Activated CD4-positive, alpha-beta memory T cell treated with anti-CD3 and anti-CD28 coated beads for 36 hours (primary cell): ENCODE results near the gene TENT4A. TPM values are rescaled to one million over a fixed set of nuclear protein-coding genes. Genes with fewer than 3 reads are reported as not detected.

Source experiments
- CTCF ChIA-PET: fragments of 350-600 bp; sonication (Branson Sonifier 250); formaldehyde crosslinking; loops from one replicate; lab custom pipeline; 2021; ENCODE audit warnings: antibody characterized with exemption, inconsistent platforms; lab: Charles Lee
- POLR2A ChIA-PET: fragments of 350-600 bp; sonication (Branson Sonifier 250); formaldehyde crosslinking; loops from one replicate; lab custom pipeline; 2021; ENCODE audit warnings: antibody characterized with exemption; lab: Charles Lee
- DNase-seq: peaks from one replicate; pipeline ENCODE4 v3.0.0-alpha.2; 2020
- H3K27ac Mint-ChIP-seq: one replicate; pipeline ENCODE4 v1.8.0; 2021; ENCODE audit warnings: mixed read lengths
- H3K27me3 Mint-ChIP-seq: one replicate; pipeline ENCODE4 v1.8.0; 2021; ENCODE audit warnings: mixed read lengths
- H3K36me3 Mint-ChIP-seq: one replicate; pipeline ENCODE4 v1.8.0; 2021; ENCODE audit warnings: mixed read lengths
- H3K4me1 Mint-ChIP-seq: one replicate; pipeline ENCODE4 v1.8.0; 2021; ENCODE audit warnings: low read depth, mixed read lengths
- H3K4me3 Mint-ChIP-seq: one replicate; pipeline ENCODE4 v1.8.0; 2021; ENCODE audit warnings: mild to moderate bottlenecking, mixed read lengths
- H3K9me3 Mint-ChIP-seq: one replicate; pipeline ENCODE4 v1.8.0; 2021; ENCODE audit warnings: mixed read lengths
- intact Hi-C: fragments of 100-400 bp; cut with micrococcal nuclease; formaldehyde crosslinking; loops from one replicate; pipeline ENCODE4 v1.15.1; 2023
- total RNA-seq, 2 experiments: library from RNA; stranded (reverse); gene quantifications; one replicate each; pipeline ENCODE4 v1.2.3, GENCODE V29; 2021

Gene TENT4A
- total RNA-seq, 2 experiments from 2014 or later = 26.6 to 29.2 TPM

- intact Hi-C loops = no loop called here
- Mint-ChIP-seq H3K4me1 (no peaks in the 10 kb centered on the region), H3K36me3 (peaks cover 30% of the 10 kb centered on the region), H3K27me3 (no peaks in the 10 kb centered on the region), H3K27ac (no peak overlapping the region), H3K4me3 (no peak overlapping the region), H3K9me3 (no peaks in the 10 kb centered on the region)
- no peak for DNase-seq
- POLR2A ChIA-PET = no interaction called here
- CTCF ChIA-PET = no interaction called here
Measured at GRCh38 chr5:6758236-6758635, 45.0 kb downstream of the TENT4A start.

GRCh38 chr5:6758706-6759105 lies 45.5 kb downstream of the TENT4A start:
- peaks cover 27% of the 10 kb centered on the region for H3K36me3 Mint-ChIP-seq
- intact Hi-C loops = no loop called here
- no peak for DNase-seq
- no peaks in the 10 kb centered on the region for H3K9me3 Mint-ChIP-seq
- CTCF ChIA-PET = no interaction called here
- POLR2A ChIA-PET = no interaction called here
- no peak overlapping the region for H3K27ac Mint-ChIP-seq
- no peak overlapping the region for H3K4me3 Mint-ChIP-seq
- no peaks in the 10 kb centered on the region for H3K4me1 Mint-ChIP-seq
- no peaks in the 10 kb centered on the region for H3K27me3 Mint-ChIP-seq

- Mint-ChIP-seq H3K9me3 (no peaks in the 10 kb centered on the region), H3K4me3 (no peak overlapping the region), H3K36me3 (peaks cover 23% of the 10 kb centered on the region), H3K27me3 (no peaks in the 10 kb centered on the region), H3K4me1 (no peaks in the 10 kb centered on the region), H3K27ac (no peak overlapping the region)
- intact Hi-C loops = no loop called here
- DNase-seq = no peak
- POLR2A ChIA-PET = no interaction called here
- CTCF ChIA-PET = no interaction called here
Measured at GRCh38 chr5:6759401-6759800, 46.2 kb downstream of the TENT4A start.

GRCh38 chr5:6759983-6760382 lies 46.8 kb downstream of the TENT4A start:
- intact Hi-C loops = loop anchor here (10.0 kb wide), 1 partner anchor 985 kb away; no protein-coding TSS in a partner anchor
- POLR2A ChIA-PET = no interaction called here

GRCh38 chr5:6760686-6761085 lies 47.5 kb downstream of the TENT4A start:
- H3K4me1 Mint-ChIP-seq = no peaks in the 10 kb centered on the region
- no peaks in the 10 kb centered on the region for H3K9me3 Mint-ChIP-seq
- ChIA-PET POLR2A (no interaction called here), CTCF (no interaction called here)
- intact Hi-C loops = loop anchor here (10.0 kb wide), 1 partner anchor 984 kb away; no protein-coding TSS in a partner anchor
- no peak overlapping the region for H3K4me3 Mint-ChIP-seq
- H3K27ac Mint-ChIP-seq = no peak overlapping the region
- DNase-seq = no peak
- peaks cover 16% of the 10 kb centered on the region for H3K36me3 Mint-ChIP-seq
- H3K27me3 Mint-ChIP-seq = no peaks in the 10 kb centered on the region

More at GRCh38 chr5:6759983-6760382, 46.8 kb downstream of the TENT4A start:
- CTCF ChIA-PET = no interaction called here
- peaks cover 19% of the 10 kb centered on the region for H3K36me3 Mint-ChIP-seq
- no peak for DNase-seq
- no peaks in the 10 kb centered on the region for H3K9me3 Mint-ChIP-seq
- H3K4me1 Mint-ChIP-seq = no peaks in the 10 kb centered on the region
- H3K27me3 Mint-ChIP-seq = no peaks in the 10 kb centered on the region
- H3K27ac Mint-ChIP-seq = no peak overlapping the region
- H3K4me3 Mint-ChIP-seq = no peak overlapping the region

- Mint-ChIP-seq H3K9me3 (no peaks in the 10 kb centered on the region), H3K4me3 (no peak overlapping the region), H3K27me3 (no peaks in the 10 kb centered on the region), H3K36me3 (peaks cover 9% of the 10 kb centered on the region), H3K4me1 (no peaks in the 10 kb centered on the region), H3K27ac (no peak overlapping the region)
- no peak for DNase-seq
- CTCF ChIA-PET = no interaction called here
- intact Hi-C loops = loop anchor here (10.0 kb wide), 1 partner anchor 983 kb away; no protein-coding TSS in a partner anchor
- POLR2A ChIA-PET = no interaction called here
Measured at GRCh38 chr5:6761333-6761732, 48.1 kb downstream of the TENT4A start.

- peaks cover 6% of the 10 kb centered on the region for H3K36me3 Mint-ChIP-seq
- H3K4me3 Mint-ChIP-seq = no peak overlapping the region
- H3K27ac Mint-ChIP-seq = no peak overlapping the region
- intact Hi-C loops = loop anchor here (10.0 kb wide), 1 partner anchor 983 kb away; no protein-coding TSS in a partner anchor
- H3K27me3 Mint-ChIP-seq = no peaks in the 10 kb centered on the region
- DNase-seq = no peak
- POLR2A ChIA-PET = no interaction called here
- CTCF ChIA-PET = interaction anchor here (0.7 to 1.0 kb wide), 2 partner anchors 17 to 64 kb away, joined by 3 read pairs; no protein-coding TSS in a partner anchor
- H3K9me3 Mint-ChIP-seq = no peaks in the 10 kb centered on the region
- no peaks in the 10 kb centered on the region for H3K4me1 Mint-ChIP-seq
Measured at GRCh38 chr5:6762116-6762515, 48.9 kb downstream of the TENT4A start.

GRCh38 chr5:6762697-6763096 lies 49.5 kb downstream of the TENT4A start:
- ChIA-PET CTCF (interaction anchor here (0.7 to 1.0 kb wide), 2 partner anchors 18 to 63 kb away, joined by 3 read pairs; no protein-coding TSS in a partner anchor), POLR2A (no interaction called here)
- no peaks in the 10 kb centered on the region for H3K9me3 Mint-ChIP-seq
- no peaks in the 10 kb centered on the region for H3K27me3 Mint-ChIP-seq
- no peak overlapping the region for H3K4me3 Mint-ChIP-seq
- no peak overlapping the region for H3K27ac Mint-ChIP-seq
- intact Hi-C loops = loop anchor here (10.0 kb wide), 1 partner anchor 982 kb away; no protein-coding TSS in a partner anchor
- H3K4me1 Mint-ChIP-seq = no peaks in the 10 kb centered on the region
- H3K36me3 Mint-ChIP-seq = peaks cover 5% of the 10 kb centered on the region
- no peak for DNase-seq

- Mint-ChIP-seq H3K4me3 (no peak overlapping the region), H3K27me3 (no peaks in the 10 kb centered on the region), H3K4me1 (no peaks in the 10 kb centered on the region), H3K27ac (no peak overlapping the region), H3K9me3 (no peaks in the 10 kb centered on the region), H3K36me3 (peaks cover under 1% of the 10 kb centered on the region)
- intact Hi-C loops = loop anchor here (10.0 kb wide), 1 partner anchor 982 kb away; no protein-coding TSS in a partner anchor
- DNase-seq = no peak
- ChIA-PET CTCF (interaction anchor here (0.6 to 1.0 kb wide), 2 partner anchors 18 to 517 kb away, joined by 3 read pairs; no protein-coding TSS in a partner anchor), POLR2A (no interaction called here)
Measured at GRCh38 chr5:6763191-6763590, 50.0 kb downstream of the TENT4A start.

GRCh38 chr5:6765612-6766525 lies 52.6 kb downstream of the TENT4A start:
- intact Hi-C loops = loop anchor here (2.0 to 10.0 kb wide), 2 partner anchors 71 to 979 kb away; no protein-coding TSS in a partner anchor
- ChIA-PET CTCF (interaction anchor here (0.6 to 1.1 kb wide), 6 partner anchors 9 to 1105 kb away, joined by 3 to 5 read pairs (median 3); no protein-coding TSS in a partner anchor), POLR2A (no interaction called here)
- peaks cover 2% of the 10 kb centered on the region for H3K27me3 Mint-ChIP-seq
- no peaks in the 10 kb centered on the region for H3K36me3 Mint-ChIP-seq
- DNase-seq = peak; percentile 82
- H3K9me3 Mint-ChIP-seq = no peaks in the 10 kb centered on the region
- H3K4me3 Mint-ChIP-seq = no peak overlapping the region
- no peak overlapping the region for H3K27ac Mint-ChIP-seq
- no peaks in the 10 kb centered on the region for H3K4me1 Mint-ChIP-seq

- CTCF ChIA-PET = interaction anchor here (0.7 to 1.1 kb wide), 5 partner anchors 9 to 980 kb away, joined by 3 to 5 read pairs (median 3); partner anchors contain the start of gene SRD5A1
- Mint-ChIP-seq H3K27me3 (peaks cover 2% of the 10 kb centered on the region), H3K9me3 (no peaks in the 10 kb centered on the region), H3K4me1 (no peaks in the 10 kb centered on the region), H3K4me3 (no peak overlapping the region), H3K27ac (no peak overlapping the region), H3K36me3 (no peaks in the 10 kb centered on the region)
- intact Hi-C loops = loop anchor here (10.0 kb wide), 1 partner anchor 978 kb away; no protein-coding TSS in a partner anchor
- peak; percentile 70 for DNase-seq
- POLR2A ChIA-PET = no interaction called here
Measured at GRCh38 chr5:6766604-6767093, 53.4 kb downstream of the TENT4A start.
